Measurements from ENCODE around the gene SHROOM3. TPM values are rescaled to one million over a fixed set of nuclear protein-coding genes. Genes with fewer than 3 reads are reported as not detected.

SHROOM3 gene
- polyA plus RNA-seq, 1 experiment: 9.5 TPM

DNA sequence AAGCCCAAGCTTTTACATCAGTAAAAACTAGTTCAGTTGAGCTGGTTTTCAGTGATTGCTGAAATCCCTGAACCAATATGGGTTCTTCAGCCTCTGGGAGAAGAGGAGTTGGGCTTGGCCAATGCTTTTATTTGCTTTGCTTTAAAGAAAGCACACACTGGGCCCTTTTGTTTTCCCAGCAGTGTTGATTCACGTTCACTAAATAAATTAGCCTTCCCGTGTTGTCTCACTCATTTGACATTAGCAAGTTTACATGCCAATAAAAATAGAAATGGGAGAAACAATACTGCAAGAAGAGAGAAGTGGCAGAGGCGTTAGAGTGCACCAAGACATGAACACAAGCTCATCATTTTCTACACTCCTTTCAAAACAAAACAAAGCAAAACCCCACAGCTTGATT, 136.2 kb downstream of the SHROOM3 start:
- Histone ChIP-seq H3K27ac (ENCODE audit: low read depth, low read length) (no peak overlapping the region), H3K9me3 (ENCODE audit: control insufficient read depth, insufficient read depth, low read length) (no peaks in the 10 kb centered on the region), H3K27me3 (ENCODE audit: control insufficient read depth, insufficient read depth, low read length) (no peaks in the 10 kb centered on the region), H3K4me3 (ENCODE audit: low read depth, low read length) (no peak overlapping the region)
- ChIA-PET POLR2A (no interaction called here), CTCF (interaction anchor here (1.2 kb wide), 2 partner anchors 63 to 186 kb away, joined by 3 read pairs; no protein-coding TSS in a partner anchor)
- no peak for DNase-seq (ENCODE audit: low read depth, low spot score)
- TF ChIP-seq, protein P1, sequence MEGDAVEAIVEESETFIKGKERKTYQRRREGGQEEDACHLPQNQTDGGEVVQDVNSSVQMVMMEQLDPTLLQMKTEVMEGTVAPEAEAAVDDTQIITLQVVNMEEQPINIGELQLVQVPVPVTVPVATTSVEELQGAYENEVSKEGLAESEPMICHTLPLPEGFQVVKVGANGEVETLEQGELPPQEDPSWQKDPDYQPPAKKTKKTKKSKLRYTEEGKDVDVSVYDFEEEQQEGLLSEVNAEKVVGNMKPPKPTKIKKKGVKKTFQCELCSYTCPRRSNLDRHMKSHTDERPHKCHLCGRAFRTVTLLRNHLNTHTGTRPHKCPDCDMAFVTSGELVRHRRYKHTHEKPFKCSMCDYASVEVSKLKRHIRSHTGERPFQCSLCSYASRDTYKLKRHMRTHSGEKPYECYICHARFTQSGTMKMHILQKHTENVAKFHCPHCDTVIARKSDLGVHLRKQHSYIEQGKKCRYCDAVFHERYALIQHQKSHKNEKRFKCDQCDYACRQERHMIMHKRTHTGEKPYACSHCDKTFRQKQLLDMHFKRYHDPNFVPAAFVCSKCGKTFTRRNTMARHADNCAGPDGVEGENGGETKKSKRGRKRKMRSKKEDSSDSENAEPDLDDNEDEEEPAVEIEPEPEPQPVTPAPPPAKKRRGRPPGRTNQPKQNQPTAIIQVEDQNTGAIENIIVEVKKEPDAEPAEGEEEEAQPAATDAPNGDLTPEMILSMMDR (IDR thresholded peaks at IDR 0.05; ENCODE audit: low read depth, low read length): no peak

DNA sequence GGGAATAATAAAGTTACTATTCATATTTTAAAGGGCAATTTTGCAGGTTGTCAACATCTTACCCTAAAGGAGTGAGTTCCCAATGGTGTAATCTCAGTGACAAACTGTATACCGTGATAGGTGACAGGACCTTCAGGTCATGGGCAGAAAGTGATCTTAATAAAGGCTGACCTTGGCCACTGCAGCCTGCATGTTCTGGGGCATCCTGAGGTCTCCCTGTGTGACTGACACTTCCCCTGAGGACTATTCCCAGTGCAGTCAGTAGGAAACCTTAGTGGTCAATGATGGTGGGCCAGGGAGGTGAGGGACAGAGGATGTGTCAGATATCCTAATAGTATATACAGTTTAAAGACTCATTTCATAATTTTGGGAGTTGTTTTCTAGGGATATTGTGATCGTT, 137.2 kb downstream of the SHROOM3 start:
- H3K9me3 ChIP-seq (ENCODE audit: control insufficient read depth, insufficient read depth, low read length): no peaks in the 10 kb centered on the region
- ChIA-PET POLR2A (no interaction called here), CTCF (interaction anchor here (1.2 kb wide), 1 partner anchor 185 kb away, joined by 3 read pairs; no protein-coding TSS in a partner anchor)
- no peak overlapping the region for H3K4me3 ChIP-seq (ENCODE audit: low read depth, low read length)
- H3K27me3 ChIP-seq (ENCODE audit: control insufficient read depth, insufficient read depth, low read length): no peaks in the 10 kb centered on the region
- DNase-seq (ENCODE audit: low read depth, low spot score): no peak
- H3K27ac ChIP-seq (ENCODE audit: low read depth, low read length): no peak overlapping the region
- TF ChIP-seq, protein P1 (IDR thresholded peaks at IDR 0.05; ENCODE audit: low read depth, low read length): no peak

- TF ChIP-seq, protein P1 (IDR thresholded peaks at IDR 0.05; ENCODE audit: low read depth, low read length): no peak
- H3K9me3 ChIP-seq (ENCODE audit: control insufficient read depth, insufficient read depth, low read length): no peaks in the 10 kb centered on the region
- no peak for DNase-seq (ENCODE audit: low read depth, low spot score)
- H3K4me3 ChIP-seq (ENCODE audit: low read depth, low read length): no peak overlapping the region
- CTCF ChIA-PET: no interaction called here
- POLR2A ChIA-PET: no interaction called here
- H3K27ac ChIP-seq (ENCODE audit: low read depth, low read length): no peak overlapping the region
- H3K27me3 ChIP-seq (ENCODE audit: control insufficient read depth, insufficient read depth, low read length): no peaks in the 10 kb centered on the region
Measured at GRCh38 chr4:76576824-76577223, 141.8 kb downstream of the SHROOM3 start.

GRCh38 chr4:76578002-76578560, 143.1 kb downstream of the SHROOM3 start:
- ChIA-PET CTCF (no interaction called here), POLR2A (no interaction called here)
- Histone ChIP-seq H3K27me3 (ENCODE audit: control insufficient read depth, insufficient read depth, low read length) (no peaks in the 10 kb centered on the region), H3K9me3 (ENCODE audit: control insufficient read depth, insufficient read depth, low read length) (no peaks in the 10 kb centered on the region), H3K4me3 (ENCODE audit: low read depth, low read length) (no peak overlapping the region), H3K27ac (ENCODE audit: low read depth, low read length) (no peak overlapping the region)
- TF ChIP-seq, protein P1 (IDR thresholded peaks at IDR 0.05; ENCODE audit: low read depth, low read length): no peak
- no peak for DNase-seq (ENCODE audit: low read depth, low spot score)

DNA sequence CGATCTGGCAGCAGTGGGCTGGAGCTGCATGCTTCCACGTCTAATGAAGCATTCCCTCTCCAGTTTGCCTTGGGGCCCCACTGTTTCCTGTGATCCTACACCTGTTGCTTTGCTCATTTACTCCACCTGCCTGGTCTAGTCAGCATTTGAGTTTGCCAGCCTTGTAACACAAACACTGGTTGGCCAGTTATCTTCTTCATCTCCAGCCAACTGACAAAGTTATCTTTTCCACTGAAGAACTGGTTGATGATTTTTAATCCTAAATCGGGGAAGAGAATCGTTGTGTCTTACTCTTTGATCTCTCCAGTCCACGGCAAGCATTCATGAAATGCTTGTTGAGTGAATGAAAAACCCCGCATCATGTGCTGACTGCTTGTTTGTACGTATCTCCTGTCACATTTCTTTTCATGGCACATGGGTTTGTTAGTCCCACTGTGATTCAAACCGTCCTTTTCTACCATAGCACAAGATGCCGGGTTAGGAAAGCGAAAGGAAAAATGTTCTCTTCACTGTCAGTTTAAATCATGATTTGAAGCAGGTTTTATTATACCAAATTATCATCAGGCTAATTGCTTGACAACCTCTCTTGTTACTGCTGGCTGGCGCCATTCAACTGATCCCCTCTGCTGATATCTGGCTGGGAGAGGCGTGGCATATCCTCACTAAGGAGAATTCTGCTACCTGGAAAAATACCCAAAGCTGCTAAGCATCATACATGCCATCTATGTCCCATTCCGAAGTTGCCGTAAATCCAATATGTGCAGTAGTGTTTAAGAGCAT, 144.8 kb downstream of the SHROOM3 start:
- TF ChIP-seq, protein P1 (IDR thresholded peaks at IDR 0.05; ENCODE audit: low read depth, low read length): no peak
- ChIA-PET POLR2A (no interaction called here), CTCF (no interaction called here)
- DNase-seq (ENCODE audit: low read depth, low spot score): no peak
- H3K27ac ChIP-seq (ENCODE audit: low read depth, low read length): no peak overlapping the region
- H3K27me3 ChIP-seq (ENCODE audit: control insufficient read depth, insufficient read depth, low read length): no peaks in the 10 kb centered on the region
- H3K4me3 ChIP-seq (ENCODE audit: low read depth, low read length): no peak overlapping the region
- H3K9me3 ChIP-seq (ENCODE audit: control insufficient read depth, insufficient read depth, low read length): no peaks in the 10 kb centered on the region
